Measurements from ENCODE around the gene MXI1.

DNA sequence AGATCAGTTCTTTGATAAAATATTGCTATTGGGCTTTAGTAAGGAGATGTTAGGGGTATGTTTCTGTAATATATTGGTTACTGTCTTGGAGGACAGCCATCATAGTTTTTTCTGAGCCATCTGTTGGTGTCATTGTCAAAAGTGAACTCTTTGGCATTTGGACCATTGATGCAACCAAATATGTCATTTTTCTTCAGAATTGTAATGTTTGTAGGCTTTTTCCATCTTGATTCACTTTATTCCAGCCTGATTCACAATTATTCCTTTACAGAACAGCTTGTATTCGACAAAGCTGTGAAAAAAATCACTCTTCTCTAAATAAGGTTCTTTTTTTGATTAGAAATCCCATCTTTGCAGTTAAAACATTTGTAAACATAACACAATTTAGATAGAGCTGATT, 59.9 kb downstream of the MXI1 start:
- TF ChIP-seq CTCF (IDR thresholded peaks at IDR 0.05) = no peak
- TF ChIP-seq POLR2A (IDR thresholded peaks at IDR 0.05) = no peak
